Cerebellar nuclear complex (tissue), 1 donor: Measurements from ENCODE around the gene SLIT3.
A peak's percentile ranks its signal among the peaks of the same experiment; 100 is the strongest.
"Not testable (repeated sequence)": the region's sequence is repeated elsewhere in the genome, so short reads cannot be mapped to it uniquely, and the experiment has no call there.

Experiments used
- DNase-seq, 2 experiments: peaks; one replicate each; lab custom pipeline; 2025; lab: John Stamatoyannopoulos, UW

Gene SLIT3

DNA sequence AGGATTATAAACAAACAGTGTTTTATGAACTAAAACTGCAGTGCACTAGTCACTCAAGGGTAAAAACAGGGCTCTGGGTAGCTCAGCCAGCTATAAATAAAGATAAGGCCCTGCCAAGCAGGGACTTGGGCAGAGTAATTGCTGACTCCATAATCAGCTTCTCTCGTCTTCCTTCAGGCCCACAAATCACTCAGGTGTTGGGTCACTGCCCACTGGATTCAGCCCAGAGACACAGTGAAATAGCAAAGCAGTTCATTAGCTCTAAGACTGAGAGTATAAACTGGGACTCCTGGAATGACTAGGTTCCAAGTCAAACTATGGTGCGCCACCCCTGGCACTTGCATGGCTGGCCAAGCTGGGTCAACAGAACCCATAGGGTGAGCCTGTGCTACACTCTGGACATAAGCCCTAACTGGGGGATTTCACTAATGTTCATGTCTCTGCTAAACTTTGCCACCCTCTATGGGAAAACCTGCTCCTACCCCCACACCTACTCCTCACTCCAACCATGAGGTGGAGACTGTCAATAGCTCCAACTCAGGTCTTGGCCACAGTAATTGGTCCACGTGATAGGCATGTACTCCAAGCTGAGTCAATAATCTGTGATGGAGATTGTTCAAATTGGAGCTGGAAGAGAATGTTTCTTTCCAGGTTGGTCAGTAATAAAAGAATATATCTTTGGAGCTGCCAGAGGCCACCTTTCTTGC lies 158.5 kb downstream of the SLIT3 start:
- peak in 1 of 2 experiments; percentile 29 for DNase-seq

DNA sequence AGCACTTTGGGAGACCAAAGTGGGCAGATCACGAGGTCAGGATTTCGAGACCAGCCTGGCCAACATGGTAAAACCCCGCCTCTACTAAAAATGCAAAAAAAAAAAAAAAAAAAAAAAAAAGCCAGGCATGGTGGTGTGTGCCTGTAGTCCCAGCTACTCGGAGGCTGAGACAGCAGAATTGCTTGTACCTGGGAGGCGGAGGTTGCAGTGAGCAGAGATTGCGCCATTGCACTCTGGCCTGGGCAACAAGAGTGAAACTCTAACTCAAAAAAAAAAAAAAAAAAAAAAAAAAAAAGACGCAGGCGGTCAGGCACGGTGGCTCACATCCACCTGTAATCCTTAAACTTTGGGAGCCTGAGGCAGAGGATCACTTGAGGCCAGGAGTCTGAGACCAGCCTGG lies 160.7 kb downstream of the SLIT3 start:
- not testable (repeated sequence) for DNase-seq

DNA sequence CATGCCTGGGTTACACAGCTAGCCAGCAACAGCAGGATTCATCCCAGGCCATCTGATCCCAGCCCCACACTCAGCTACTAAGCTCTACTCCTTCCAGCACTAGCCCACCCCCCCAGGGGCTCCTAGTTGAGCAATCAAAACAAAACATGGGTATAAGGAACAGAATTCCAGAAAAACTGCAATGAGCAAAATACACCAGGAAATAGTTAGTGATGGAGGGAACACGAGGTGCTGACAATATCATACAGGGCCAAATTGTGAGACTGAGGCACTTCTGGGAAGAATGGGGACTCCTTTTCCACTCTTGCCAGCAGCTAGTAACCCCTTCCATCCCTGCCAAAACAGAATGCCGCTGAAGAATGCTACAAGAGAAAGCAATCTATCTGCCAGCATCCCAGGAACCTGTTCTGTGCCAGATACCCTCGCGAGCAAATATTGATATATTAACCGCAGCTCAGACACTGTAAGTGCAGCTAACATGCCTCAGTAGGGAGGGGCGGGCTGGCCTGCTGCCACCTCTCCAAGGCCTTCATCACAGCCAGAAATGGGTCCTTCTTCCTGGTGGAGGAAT lies 161.4 kb downstream of the SLIT3 start:
- DNase-seq = no peak

GRCh38 chr5:169133531-169133930 lies 167.4 kb downstream of the SLIT3 start:
- DNase-seq = no peak

- no peak for DNase-seq
Observed at GRCh38 chr5:169132302-169132660, 168.7 kb downstream of the SLIT3 start.

DNA sequence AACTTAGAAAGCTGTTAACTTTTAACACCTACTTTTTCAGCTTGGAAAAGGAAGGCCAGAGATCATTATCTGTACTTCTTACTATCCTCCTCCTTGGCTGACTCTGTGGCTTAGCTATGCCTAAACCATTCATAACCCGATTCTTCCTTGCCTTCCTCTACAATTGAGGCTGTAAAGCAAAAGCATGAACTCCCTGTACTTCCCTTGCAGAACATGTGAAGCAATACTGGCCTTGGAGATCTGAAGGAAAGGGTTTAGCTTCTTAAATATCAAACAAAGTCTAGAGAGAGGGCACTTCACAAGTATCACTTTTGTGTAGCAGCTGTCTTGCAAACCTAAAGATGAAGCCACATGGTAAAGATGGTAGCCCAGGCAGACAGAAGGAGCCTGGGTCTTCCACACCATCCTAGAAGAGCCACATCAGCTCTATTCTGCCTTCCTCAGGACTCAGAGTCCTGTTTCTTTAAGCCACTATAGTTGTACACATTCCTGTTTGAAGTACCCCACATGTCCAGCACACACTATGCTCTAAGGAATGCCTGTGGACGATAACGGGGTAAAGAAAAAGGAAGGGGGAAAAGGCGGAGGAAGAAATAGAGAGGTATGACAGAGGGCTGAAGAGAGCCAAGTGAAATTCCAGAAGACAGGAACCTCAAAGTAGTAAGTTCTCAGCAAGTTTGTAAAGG lies 169.2 kb downstream of the SLIT3 start:
- no peak for DNase-seq

DNA sequence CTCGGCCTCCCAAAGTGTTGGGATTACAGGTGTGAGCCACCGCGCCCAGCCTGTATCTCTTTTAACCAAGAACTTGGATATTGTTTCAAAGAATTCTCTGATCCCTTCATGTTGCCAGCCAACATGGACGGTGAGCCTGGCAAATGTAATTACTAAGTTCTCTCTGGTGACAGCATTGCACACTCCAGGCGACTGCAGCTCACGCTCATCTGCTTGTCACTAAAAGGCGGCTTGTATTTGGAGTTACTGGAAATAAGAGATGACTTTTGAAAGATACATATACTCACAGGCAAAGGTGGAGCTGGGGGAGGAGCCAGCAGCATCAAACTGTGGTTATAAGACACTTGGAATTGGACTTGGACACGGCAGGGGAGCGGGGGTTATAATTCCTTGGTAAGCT lies 172.3 kb downstream of the SLIT3 start:
- no peak for DNase-seq

GRCh38 chr5:169127431-169127830 lies 173.5 kb downstream of the SLIT3 start:
- no peak for DNase-seq

- DNase-seq = no peak
Observed at GRCh38 chr5:169126481-169127021, 174.4 kb downstream of the SLIT3 start.

- no peak for DNase-seq
Observed at GRCh38 chr5:169125571-169125970, 175.4 kb downstream of the SLIT3 start.

DNA sequence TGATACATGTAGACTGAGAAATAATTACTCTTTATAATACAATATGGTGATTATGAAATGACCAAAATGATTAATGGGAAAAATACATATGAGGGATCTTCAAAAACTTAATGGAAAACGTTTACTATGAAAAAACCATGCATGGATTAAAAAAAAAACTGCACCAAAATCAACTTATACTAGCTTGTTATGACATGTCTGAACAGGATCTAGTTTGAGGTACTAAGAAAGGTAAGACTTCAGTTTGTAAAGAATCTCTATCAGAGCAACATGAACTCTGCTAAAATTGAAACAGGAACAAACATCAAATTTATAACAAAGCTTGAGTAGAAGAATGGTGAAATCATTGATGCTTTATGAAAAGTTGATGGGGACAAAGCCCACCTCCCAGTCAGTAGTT lies 178.0 kb downstream of the SLIT3 start:
- DNase-seq = no peak

DNA sequence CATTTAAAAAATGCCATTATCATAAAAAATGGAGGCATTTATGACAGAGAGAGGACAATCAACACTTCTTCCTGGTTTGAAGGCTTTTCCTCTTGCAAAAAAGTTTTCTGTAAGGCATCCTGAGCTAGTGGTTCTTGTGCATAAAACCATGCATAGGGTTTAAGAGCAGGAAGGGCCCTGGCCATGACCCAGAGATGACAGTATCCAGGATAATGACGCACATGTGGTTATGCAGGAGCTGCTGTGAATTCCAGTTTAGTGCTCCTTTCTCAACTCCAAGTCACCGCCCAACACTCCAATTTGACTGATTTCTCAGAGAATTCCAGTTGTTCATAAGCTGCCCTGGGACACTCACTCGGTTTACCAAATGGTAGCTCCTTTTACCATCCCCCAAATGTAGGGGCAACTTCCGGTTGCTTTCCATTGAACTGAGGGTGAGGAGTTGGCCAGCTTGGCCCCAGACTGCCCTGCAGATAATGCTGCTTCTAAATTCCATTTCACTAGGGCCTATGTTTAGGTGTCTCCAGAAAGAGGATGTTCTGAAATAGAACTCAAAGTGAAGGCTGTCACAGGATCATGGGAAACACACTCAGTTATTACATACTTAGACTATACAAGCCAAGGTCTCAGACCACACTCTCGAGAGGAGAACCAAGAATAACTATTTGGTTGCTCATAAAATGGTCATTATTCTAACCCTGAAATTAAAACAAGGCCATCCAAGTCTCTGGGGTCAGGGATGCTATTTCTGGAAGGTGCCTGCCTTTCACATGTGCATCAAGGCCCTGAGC lies 179.1 kb downstream of the SLIT3 start:
- no peak for DNase-seq

DNA sequence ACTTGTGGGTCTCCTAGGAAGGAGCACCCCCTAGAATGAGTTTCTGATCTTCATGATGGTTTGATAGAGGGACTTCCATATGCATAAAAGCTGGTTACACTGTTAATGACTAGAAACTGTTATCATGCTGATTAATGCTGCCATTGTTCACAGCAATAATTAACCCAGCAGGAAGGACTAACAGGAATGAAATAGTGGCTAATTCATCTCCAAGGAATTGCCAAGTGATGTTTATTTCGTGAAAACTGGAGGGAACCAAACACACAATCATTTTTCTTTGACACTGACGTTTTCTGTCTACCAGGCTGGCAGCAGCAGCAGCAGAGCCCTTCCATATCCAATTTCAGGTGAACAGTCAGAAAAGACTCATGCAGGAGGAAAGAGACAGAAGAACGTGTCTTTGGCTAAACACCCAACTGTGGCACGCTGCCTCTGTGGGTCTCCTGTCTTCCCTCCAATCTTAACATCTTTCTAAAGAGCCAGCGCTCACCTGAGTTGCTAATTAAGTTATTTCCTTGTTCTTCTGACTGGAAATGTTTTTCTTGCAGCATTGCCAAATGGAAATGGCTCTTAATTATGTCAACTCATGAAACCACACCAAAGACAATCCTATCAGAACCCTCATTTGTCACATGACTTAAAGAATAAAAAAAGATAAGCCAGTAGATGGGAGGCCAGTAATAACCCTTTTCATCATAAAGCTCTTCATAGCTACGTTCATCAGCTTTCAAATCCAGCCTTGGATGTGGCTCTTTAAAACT lies 181.5 kb downstream of the SLIT3 start:
- no peak for DNase-seq

DNA sequence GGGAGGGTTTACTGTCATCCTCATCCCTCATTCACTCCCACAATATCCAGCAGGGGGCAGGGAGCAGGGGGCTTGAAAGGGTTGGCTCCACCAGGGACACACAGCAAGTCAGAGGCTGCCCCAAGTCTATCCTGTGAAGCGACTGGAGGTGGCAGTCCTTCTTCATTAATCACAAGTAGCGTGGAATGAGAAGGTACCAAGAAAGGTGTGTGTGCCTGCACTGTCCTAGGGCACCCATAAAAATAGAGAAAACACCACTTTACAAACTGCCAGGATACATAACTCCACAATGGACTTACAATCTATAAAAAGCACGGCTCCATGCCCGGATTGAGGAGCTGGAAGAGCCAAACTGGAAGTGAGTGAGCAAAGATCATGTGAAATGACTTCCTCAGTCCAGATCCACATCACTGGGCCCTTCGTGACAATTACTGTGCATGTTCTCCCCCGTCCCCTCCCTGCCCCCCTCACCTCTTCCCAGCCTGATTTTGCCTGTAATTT lies 183.9 kb downstream of the SLIT3 start:
- DNase-seq = no peak

GRCh38 chr5:169115461-169116124 lies 185.3 kb downstream of the SLIT3 start:
- no peak for DNase-seq

DNA sequence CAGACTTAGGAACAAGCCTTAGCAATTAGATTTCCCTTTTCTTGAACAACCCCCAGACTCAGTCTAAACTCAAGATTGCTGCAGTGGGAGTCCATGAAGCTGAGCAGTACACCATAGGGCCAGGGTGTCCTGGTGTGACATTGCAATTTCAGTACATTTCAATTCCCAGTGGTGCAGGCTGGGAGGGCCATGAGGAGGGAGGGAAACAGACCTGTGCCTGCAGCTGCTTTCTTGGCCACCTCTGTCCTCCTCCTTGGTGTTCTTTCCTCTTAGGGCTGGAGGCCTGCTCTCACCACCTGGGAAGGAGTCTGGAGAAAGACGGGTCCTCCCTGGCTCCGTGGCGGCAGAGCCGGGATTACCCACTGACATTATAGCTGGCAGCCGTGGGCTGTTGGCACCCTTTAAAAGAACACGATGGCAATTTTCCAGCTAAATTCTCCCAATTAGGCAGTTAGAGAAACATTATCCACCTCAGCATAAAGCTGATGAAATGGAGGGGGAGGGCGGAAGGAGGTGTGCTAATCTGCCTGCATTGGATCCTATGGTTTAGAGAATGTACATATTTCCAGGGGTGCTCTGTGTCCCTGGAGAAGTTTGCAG lies 186.4 kb downstream of the SLIT3 start:
- DNase-seq = no peak

- DNase-seq = no peak
Observed at GRCh38 chr5:169112016-169112415, 188.9 kb downstream of the SLIT3 start.

DNA sequence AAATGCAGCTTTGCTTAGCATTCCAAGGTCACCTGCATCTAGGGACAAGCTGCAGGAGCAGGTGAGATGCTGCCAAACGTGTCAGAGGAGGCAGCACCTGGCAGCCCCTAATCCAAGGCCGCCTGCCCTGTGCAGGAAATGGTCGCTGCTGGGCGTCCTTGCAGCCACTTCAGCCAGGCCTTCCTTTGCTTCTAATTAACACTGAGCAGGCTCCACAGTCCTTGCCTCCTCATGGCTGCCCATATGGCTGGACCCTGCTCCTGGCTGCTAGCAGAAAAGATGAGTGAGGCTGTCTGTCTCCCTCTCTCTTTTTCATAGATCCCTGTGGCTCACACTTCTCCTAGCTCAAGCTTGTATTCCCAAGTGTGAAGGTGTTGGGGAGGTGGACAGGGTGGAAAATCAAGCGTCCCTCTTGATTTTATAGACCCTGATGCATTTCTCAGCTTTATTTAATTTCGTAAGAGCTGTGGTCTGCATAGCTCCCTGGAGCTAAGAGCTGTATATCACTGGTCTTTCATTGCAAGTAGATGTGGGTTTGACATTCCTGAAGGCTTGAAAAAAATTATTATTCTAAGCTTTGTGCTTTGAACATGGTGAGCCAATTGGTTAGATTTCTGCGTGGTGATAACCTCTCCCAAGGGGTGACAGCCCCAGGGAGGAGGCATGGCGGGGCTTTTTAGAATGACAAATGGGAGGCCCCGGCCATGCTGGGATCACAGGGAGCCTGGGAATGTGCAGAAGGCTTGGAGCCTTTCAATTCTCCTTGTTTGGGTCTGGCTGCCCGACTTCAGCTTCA lies 193.8 kb downstream of the SLIT3 start:
- DNase-seq = peak; percentile 96

GRCh38 chr5:169105582-169105981 lies 195.4 kb downstream of the SLIT3 start:
- not testable (repeated sequence) for DNase-seq
